Panc1 (cell line): ENCODE data around the gene KCTD5. TPM values are rescaled to one million over a fixed set of nuclear protein-coding genes. Genes with fewer than 3 reads are reported as not detected.

Source experiments
- ATAC-seq: fragments of 200-7000 bp; cut with Tn5 transposase; 2 replicates; pipeline ENCODE4 v1.9.1; 2020; ENCODE audit warnings: mild to moderate bottlenecking, moderate library complexity
- BruUV-seq: library from RNA; stranded (reverse); fragments of 400-500 nt; replicated peaks from 2 replicates; lab custom pipeline; 2021; lab: Mats Ljungman, UMichigan
- CTCF ChIA-PET: fragments of 300-600 bp; sonication (Branson Sonifier 250); formaldehyde crosslinking; loops from one replicate; lab custom pipeline; 2022; ENCODE audit warnings: antibody characterized with exemption; lab: Charles Lee
- POLR2A ChIA-PET: fragments of 300-600 bp; sonication (Branson Sonifier 250); formaldehyde crosslinking; loops from one replicate; lab custom pipeline; 2022; ENCODE audit warnings: antibody characterized with exemption; lab: Charles Lee
- DNase-seq: peaks from one replicate; pipeline ENCODE4 v3.0.0-alpha.2; 2010; ENCODE audit warnings: low read depth, low spot score
- H3K27ac ChIP-seq: 2 replicates; pipeline ENCODE4 v1.5.1; 2011; ENCODE audit warnings: mild to moderate bottlenecking, low read length, inconsistent platforms
- H3K27me3 ChIP-seq: fragments of 200-500 bp; sonication (Bioruptor generic); 2 replicates; pipeline ENCODE4 v1.6.0; 2014; ENCODE audit warnings: low read length, inconsistent platforms; ENCODE audit not compliant: control insufficient read depth, insufficient read depth
- H3K36me3 ChIP-seq: fragments of 200-500 bp; sonication (Bioruptor generic); 2 replicates; pipeline ENCODE4 v1.5.1; 2014; ENCODE audit warnings: inconsistent platforms, mild to moderate bottlenecking, low read length, moderate library complexity; ENCODE audit not compliant: control insufficient read depth, insufficient read depth
- H3K4me1 ChIP-seq: 2 replicates; pipeline ENCODE4 v1.5.1; 2011; ENCODE audit warnings: inconsistent platforms, mild to moderate bottlenecking, low read length, moderate library complexity; ENCODE audit not compliant: control insufficient read depth, insufficient read depth
- H3K4me3 ChIP-seq, 2 experiments: 2 replicates each; pipeline ENCODE4 v1.5.1; 2011 to 2012; ENCODE audit warnings: low read depth in 2 of 2, low read length in 2 of 2, mild to moderate bottlenecking in 2 of 2, inconsistent platforms in 1 of 2, moderate library complexity in 1 of 2
- H3K9me3 ChIP-seq: fragments of 200-500 bp; sonication (Bioruptor generic); 2 replicates; pipeline ENCODE4 v1.5.1; 2014; ENCODE audit warnings: low read depth, mild to moderate bottlenecking, inconsistent platforms, low read length, moderate library complexity; ENCODE audit not compliant: control insufficient read depth, insufficient read depth
- CTCF ChIP-seq: fragments of 450-650 bp; IDR thresholded peaks from 2 replicates; pipeline ENCODE4 v1.5.1; 2017; ENCODE audit warnings: mild to moderate bottlenecking
- POLR2AphosphoS5 ChIP-seq: IDR thresholded peaks from 2 replicates; pipeline ENCODE4 v1.6.1; 2012; ENCODE audit warnings: mild to moderate bottlenecking, low read depth, low read length, moderate library complexity
- REST ChIP-seq, 2 experiments: IDR thresholded peaks; 2 replicates each; pipeline ENCODE4 v1.6.1; 2011 to 2012; ENCODE audit warnings: low read depth in 2 of 2, control low read depth in 1 of 2, low read length in 1 of 2, mild to moderate bottlenecking in 1 of 2, moderate library complexity in 1 of 2; ENCODE audit not compliant: insufficient read depth in 1 of 2
- SIN3A ChIP-seq: IDR thresholded peaks from 2 replicates; pipeline ENCODE4 v1.6.1; 2012; ENCODE audit warnings: low read depth, mild to moderate bottlenecking, low read length, moderate library complexity, borderline replicate concordance; ENCODE audit not compliant: insufficient read depth
- TCF7L2 ChIP-seq: IDR thresholded peaks from 2 replicates; pipeline ENCODE4 v1.6.1; 2011; ENCODE audit warnings: mild to moderate bottlenecking, low read depth, low read length, inconsistent platforms
- in situ Hi-C: cut with HindIII; loops from 2 replicates; pipeline ENCODE4 v1.10.0; 2016; ENCODE audit warnings: low sequenced_read_pairs, low pct_unique_long_range_greater_than_20kb
- intact Hi-C: fragments of 100-400 bp; cut with micrococcal nuclease; formaldehyde crosslinking; loops from one replicate; pipeline ENCODE4 v1.10.0; 2022; ENCODE audit not compliant: unreplicated experiment
- total RNA-seq: library from RNA; stranded (reverse); gene quantifications from one replicate; pipeline ENCODE4 v1.2.1, GENCODE V29; 2021; ENCODE audit not compliant: unreplicated experiment

The KCTD5 gene
- total RNA-seq, 1 experiment from 2014 or later, result 61.1 TPM

GRCh38 chr16:2702871-2703745 is 20.8 kb downstream of the KCTD5 start:
- no peak overlapping the region for H3K4me3 ChIP-seq
- ChIA-PET POLR2A (no interaction called here), CTCF (no interaction called here)
- no peaks in the 10 kb centered on the region for H3K4me1 ChIP-seq
- no peaks in the 10 kb centered on the region for H3K27me3 ChIP-seq
- in situ Hi-C loops, result no loop called here
- TF ChIP-seq CTCF, result no peak
- no peak for TF ChIP-seq POLR2AphosphoS5
- no peak for TF ChIP-seq REST (IDR thresholded peaks at IDR 0.05; ENCODE audit: insufficient read depth in 1 of 2, low read depth in 2 of 2, low read length in 1 of 2)
- TF ChIP-seq TCF7L2, result no peak
- no peak for TF ChIP-seq SIN3A
- no TSS peak for BruUV-seq
- no peak overlapping the region for H3K27ac ChIP-seq
- DNase-seq, result no peak
- H3K36me3 ChIP-seq, result no peaks in the 10 kb centered on the region; the same call in none of the 2 replicates
- ATAC-seq, result no peak
- no peaks in the 10 kb centered on the region for H3K9me3 ChIP-seq
- intact Hi-C loops, result no loop called here

GRCh38 chr16:2704166-2704982 is 22.1 kb downstream of the KCTD5 start:
- in situ Hi-C loops, result no loop called here
- Histone ChIP-seq H3K9me3 (no peaks in the 10 kb centered on the region), H3K4me1 (no peaks in the 10 kb centered on the region), H3K36me3 (no peaks in the 10 kb centered on the region; the same call in 1 of the 2 replicates), H3K27me3 (no peaks in the 10 kb centered on the region), H3K27ac (no peak overlapping the region), H3K4me3 (no peak overlapping the region)
- DNase-seq (no peak), ATAC-seq (no peak)
- intact Hi-C loops, result no loop called here
- TF ChIP-seq POLR2AphosphoS5 (no peak), TCF7L2 (no peak), CTCF (no peak), SIN3A (no peak), REST (IDR thresholded peaks at IDR 0.05; ENCODE audit: insufficient read depth in 1 of 2, low read depth in 2 of 2, low read length in 1 of 2) (no peak)
- ChIA-PET POLR2A (no interaction called here), CTCF (no interaction called here)
- no TSS peak for BruUV-seq
